ENCODE results near the gene RACGAP1. TPM values are rescaled to one million over a fixed set of nuclear protein-coding genes. Genes with fewer than 3 reads are reported as not detected.

Gene RACGAP1
- total RNA-seq, 1 experiment from 2014 or later, result 112 TPM

DNA sequence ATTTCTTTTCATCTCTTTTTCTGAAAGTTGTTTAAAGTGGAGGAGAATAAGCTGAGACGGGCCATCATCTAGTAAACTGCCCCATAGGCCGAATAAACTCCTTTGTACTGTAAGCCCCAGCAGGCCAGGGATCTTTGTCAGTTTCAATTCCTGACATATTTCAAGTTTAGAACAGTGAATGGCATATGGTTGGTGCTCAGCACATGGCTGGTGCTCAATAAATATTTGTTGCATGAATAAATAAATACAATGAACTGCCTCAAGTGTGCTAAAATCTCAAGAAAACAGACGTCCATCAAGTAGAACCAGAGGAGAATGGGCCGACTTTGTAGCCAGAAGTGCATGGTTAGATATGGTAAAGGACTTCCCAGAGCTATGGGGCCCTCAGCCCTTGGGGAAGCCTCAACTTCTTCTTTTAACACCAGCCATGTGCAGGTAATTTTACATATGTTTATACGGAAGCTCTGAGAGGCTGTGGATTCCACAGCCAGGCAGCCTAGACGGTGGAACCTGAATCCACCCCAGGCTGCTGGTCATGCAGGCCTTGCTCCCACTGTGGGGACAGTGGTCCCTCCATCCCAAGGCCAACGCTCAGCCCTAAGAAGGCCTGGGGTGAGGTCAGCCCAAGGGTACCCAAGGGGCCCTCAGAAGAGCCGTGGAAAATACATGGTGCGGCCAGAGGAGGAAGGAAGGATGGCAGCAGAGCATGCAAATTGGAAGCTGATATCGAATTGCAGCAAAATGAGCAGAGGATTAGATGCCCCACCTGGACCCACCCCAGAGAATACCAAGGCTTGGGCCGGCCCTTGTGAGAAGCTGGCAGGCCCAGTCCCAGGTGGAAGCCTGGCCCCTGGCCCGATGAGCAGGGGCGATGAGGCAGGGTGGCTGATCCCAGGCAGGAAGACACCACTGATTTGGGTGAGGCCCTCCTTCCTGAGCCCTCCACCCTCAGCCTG lies 83.5 kb downstream of the RACGAP1 start:
- intact Hi-C loops (cut with micrococcal nuclease; ENCODE audit: unreplicated experiment), result no loop called here
- peak overlapping the region; percentile 59; the same call in 1 of the 2 replicates for H3K4me2 ChIP-seq

DNA sequence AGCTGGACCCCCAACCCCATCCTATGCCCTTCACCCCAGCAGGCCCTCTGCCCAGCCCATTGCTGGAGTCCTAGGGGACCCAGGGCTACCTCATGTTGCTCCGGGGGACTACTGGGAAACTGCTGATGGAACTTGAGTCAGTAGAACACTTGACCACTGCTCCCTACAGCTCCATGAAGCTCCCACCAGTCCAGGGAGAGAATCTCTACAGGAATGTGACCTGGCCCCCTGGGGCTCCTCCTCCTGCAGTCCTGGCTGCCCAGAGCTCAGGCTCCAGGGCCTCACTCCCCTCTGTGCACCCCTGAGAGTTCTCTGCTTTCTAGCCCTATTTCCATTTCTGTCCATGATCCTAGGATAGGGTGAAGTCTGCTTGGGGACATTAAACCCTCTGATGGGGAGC lies 85.6 kb downstream of the RACGAP1 start:
- no TSS peak for BruUV-seq (replicated peaks)
- Histone ChIP-seq H3K9me3 (ENCODE audit: insufficient read depth, low read depth) (no peaks in the 10 kb centered on the region), H3K4me1 (replicated peaks; ENCODE audit: insufficient read depth) (peaks cover 15% of the 10 kb centered on the region), H3K9me2 (ENCODE audit: insufficient read depth) (no peaks in the 10 kb centered on the region), H3K27me3 (ENCODE audit: insufficient read depth, low read depth) (no peaks in the 10 kb centered on the region), H3K27ac (no peak overlapping the region), H3K4me2 (no peak overlapping the region), H3K4me3 (no peak overlapping the region), H3F3A (ENCODE audit: insufficient read depth, low read depth) (peaks cover 10% of the 10 kb centered on the region), H4K20me1 (ENCODE audit: insufficient read depth) (no peaks in the 10 kb centered on the region), H3K36me3 (ENCODE audit: low read depth) (no peaks in the 10 kb centered on the region), H3K79me2 (ENCODE audit: low read depth) (no peaks in the 10 kb centered on the region), H2AFZ (no peak overlapping the region)
- ChIA-PET POLR2A (ENCODE audit: unreplicated experiment) (no interaction called here), CTCF (no interaction called here)
- intact Hi-C loops (cut with micrococcal nuclease; ENCODE audit: unreplicated experiment), result loop anchor here (2.0 kb wide), 1 partner anchor 71 kb away; no protein-coding TSS in a partner anchor
- TF ChIP-seq EZH2 (IDR thresholded peaks at IDR 0.05; ENCODE audit: low read depth), result no peak
- TF ChIP-seq, protein P1, sequence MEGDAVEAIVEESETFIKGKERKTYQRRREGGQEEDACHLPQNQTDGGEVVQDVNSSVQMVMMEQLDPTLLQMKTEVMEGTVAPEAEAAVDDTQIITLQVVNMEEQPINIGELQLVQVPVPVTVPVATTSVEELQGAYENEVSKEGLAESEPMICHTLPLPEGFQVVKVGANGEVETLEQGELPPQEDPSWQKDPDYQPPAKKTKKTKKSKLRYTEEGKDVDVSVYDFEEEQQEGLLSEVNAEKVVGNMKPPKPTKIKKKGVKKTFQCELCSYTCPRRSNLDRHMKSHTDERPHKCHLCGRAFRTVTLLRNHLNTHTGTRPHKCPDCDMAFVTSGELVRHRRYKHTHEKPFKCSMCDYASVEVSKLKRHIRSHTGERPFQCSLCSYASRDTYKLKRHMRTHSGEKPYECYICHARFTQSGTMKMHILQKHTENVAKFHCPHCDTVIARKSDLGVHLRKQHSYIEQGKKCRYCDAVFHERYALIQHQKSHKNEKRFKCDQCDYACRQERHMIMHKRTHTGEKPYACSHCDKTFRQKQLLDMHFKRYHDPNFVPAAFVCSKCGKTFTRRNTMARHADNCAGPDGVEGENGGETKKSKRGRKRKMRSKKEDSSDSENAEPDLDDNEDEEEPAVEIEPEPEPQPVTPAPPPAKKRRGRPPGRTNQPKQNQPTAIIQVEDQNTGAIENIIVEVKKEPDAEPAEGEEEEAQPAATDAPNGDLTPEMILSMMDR (conservative IDR thresholded peaks at IDR 0.05), result no peak
- DNase-seq, result no peak

More for the DNA sequence above, 83.5 kb downstream of the RACGAP1 start:
- Histone ChIP-seq H4K20me1 (ENCODE audit: insufficient read depth) (no peaks in the 10 kb centered on the region), H3K79me2 (ENCODE audit: low read depth) (no peaks in the 10 kb centered on the region), H3K9me2 (ENCODE audit: insufficient read depth) (no peaks in the 10 kb centered on the region), H3K27ac (no peak overlapping the region), H3K27me3 (ENCODE audit: insufficient read depth, low read depth) (no peaks in the 10 kb centered on the region), H3K36me3 (ENCODE audit: low read depth) (no peaks in the 10 kb centered on the region), H3K4me1 (replicated peaks; ENCODE audit: insufficient read depth) (peaks cover 29% of the 10 kb centered on the region), H2AFZ (no peak overlapping the region), H3K4me3 (no peak overlapping the region), H3F3A (ENCODE audit: insufficient read depth, low read depth) (peaks cover 17% of the 10 kb centered on the region; the same call in 1 of the 2 replicates), H3K9me3 (ENCODE audit: insufficient read depth, low read depth) (no peaks in the 10 kb centered on the region)
- CTCF ChIA-PET, result interaction anchor here (1.0 kb wide), 1 partner anchor 13 kb away, joined by 3 read pairs; no protein-coding TSS in a partner anchor
- no peak for DNase-seq
- no TSS peak for BruUV-seq (replicated peaks)
- POLR2A ChIA-PET (ENCODE audit: unreplicated experiment), result no interaction called here
- TF ChIP-seq, protein P1 (conservative IDR thresholded peaks at IDR 0.05), result no peak
- no peak for TF ChIP-seq EZH2 (IDR thresholded peaks at IDR 0.05; ENCODE audit: low read depth)

DNA sequence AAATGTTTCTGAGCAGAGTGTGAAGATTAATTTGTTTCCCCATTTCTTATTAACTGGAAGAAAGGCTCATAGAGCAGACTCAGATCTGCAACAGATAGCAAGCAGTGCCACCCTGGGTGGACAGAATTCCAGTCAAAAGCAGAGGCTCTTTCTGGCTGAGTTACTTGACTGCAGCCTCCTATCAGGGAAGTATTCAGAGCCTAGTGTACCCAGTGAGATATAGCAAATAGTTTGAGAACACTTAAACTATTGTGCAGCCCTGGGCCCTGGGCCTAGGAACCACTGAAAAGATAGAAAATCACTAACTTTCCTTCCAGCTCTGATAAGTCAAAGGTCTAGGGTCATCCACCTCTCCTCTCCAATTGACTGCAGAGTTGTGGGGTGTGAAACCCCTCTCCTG lies 86.0 kb downstream of the RACGAP1 start:
- Histone ChIP-seq H2AFZ (no peak overlapping the region), H3K4me1 (replicated peaks; ENCODE audit: insufficient read depth) (peaks cover 17% of the 10 kb centered on the region), H3K27ac (no peak overlapping the region), H3K9me2 (ENCODE audit: insufficient read depth) (no peaks in the 10 kb centered on the region), H3K79me2 (ENCODE audit: low read depth) (no peaks in the 10 kb centered on the region), H3F3A (ENCODE audit: insufficient read depth, low read depth) (peaks cover 6% of the 10 kb centered on the region), H3K4me2 (no peak overlapping the region), H3K27me3 (ENCODE audit: insufficient read depth, low read depth) (no peaks in the 10 kb centered on the region), H3K4me3 (no peak overlapping the region), H3K9me3 (ENCODE audit: insufficient read depth, low read depth) (no peaks in the 10 kb centered on the region), H4K20me1 (ENCODE audit: insufficient read depth) (no peaks in the 10 kb centered on the region), H3K36me3 (ENCODE audit: low read depth) (no peaks in the 10 kb centered on the region)
- no peak for DNase-seq
- no TSS peak for BruUV-seq (replicated peaks)
- POLR2A ChIA-PET (ENCODE audit: unreplicated experiment), result interaction anchor here (0.7 kb wide), 1 partner anchor 64 kb away, joined by 23 read pairs; no protein-coding TSS in a partner anchor
- intact Hi-C loops (cut with micrococcal nuclease; ENCODE audit: unreplicated experiment), result loop anchor here (2.0 kb wide), 1 partner anchor 71 kb away; no protein-coding TSS in a partner anchor
- TF ChIP-seq, protein P1 (conservative IDR thresholded peaks at IDR 0.05), result no peak
- TF ChIP-seq EZH2 (IDR thresholded peaks at IDR 0.05; ENCODE audit: low read depth), result no peak
- CTCF ChIA-PET, result no interaction called here

Other genes starting within 250 kb of the RACGAP1 start
- 20.5 and 20.9 TPM in 2 replicates for gene NCKAP5L, start 197.1 kb downstream of the RACGAP1 start, total RNA-seq (2021)
- 2.5 and 4.7 TPM in 2 replicates for gene BCDIN3D, start 182.4 kb downstream of the RACGAP1 start, total RNA-seq (2021)
- not detected in 2 replicates for gene FAIM2, start 121.6 kb downstream of the RACGAP1 start, total RNA-seq (2021)
- gene AQP2, start 74.8 kb downstream of the RACGAP1 start, total RNA-seq (2021), result not detected in 2 replicates
- gene AQP5, start 63.6 kb downstream of the RACGAP1 start, total RNA-seq (2021), result 0.31 and 0.45 TPM in 2 replicates
- gene AQP6, start 52.5 kb downstream of the RACGAP1 start, total RNA-seq (2021), result not detected in 2 replicates
- gene ASIC1, start 32.1 kb upstream of the RACGAP1 start, total RNA-seq (2021), result 3.5 and 4.5 TPM in 2 replicates
- gene SMARCD1, start 59.8 kb upstream of the RACGAP1 start, total RNA-seq (2021), result 48.8 and 66.7 TPM in 2 replicates
- gene GPD1, start 78.5 kb upstream of the RACGAP1 start, total RNA-seq (2021), result 0.24 and 1.0 TPM in 2 replicates
- 53.9 and 76.1 TPM in 2 replicates for gene COX14, start 86.7 kb upstream of the RACGAP1 start, total RNA-seq (2021)
- 33.0 and 41.7 TPM in 2 replicates for gene CERS5, start 141.9 kb upstream of the RACGAP1 start, total RNA-seq (2021)

All from PC-9 (cell line).